ENCODE results near the gene HSF4.

HSF4 gene

GRCh38 chr16:67202426-67202825 is 37.9 kb downstream of the HSF4 start:
- peaks cover 2% of the 10 kb centered on the region for H3K36me3 ChIP-seq (ENCODE audit: insufficient read depth, low read length)
- H3K4me1 ChIP-seq (ENCODE audit: insufficient read depth, low read length), result peaks cover 12% of the 10 kb centered on the region; the same call in 1 of the 2 replicates
- no peaks in the 10 kb centered on the region for H3K9me3 ChIP-seq (ENCODE audit: control insufficient read depth, insufficient read depth, low read length)
- H3K9ac ChIP-seq (ENCODE audit: low read depth, low read length), result no peak overlapping the region

GRCh38 chr16:67202956-67203493 is 38.5 kb downstream of the HSF4 start:
- Histone ChIP-seq H3K9me3 (ENCODE audit: control insufficient read depth, insufficient read depth, low read length) (no peaks in the 10 kb centered on the region), H3K9ac (ENCODE audit: low read depth, low read length) (no peak overlapping the region), H3K36me3 (ENCODE audit: insufficient read depth, low read length) (no peaks in the 10 kb centered on the region), H3K4me1 (ENCODE audit: insufficient read depth, low read length) (peaks cover 14% of the 10 kb centered on the region; the same call in 1 of the 2 replicates)

DNA sequence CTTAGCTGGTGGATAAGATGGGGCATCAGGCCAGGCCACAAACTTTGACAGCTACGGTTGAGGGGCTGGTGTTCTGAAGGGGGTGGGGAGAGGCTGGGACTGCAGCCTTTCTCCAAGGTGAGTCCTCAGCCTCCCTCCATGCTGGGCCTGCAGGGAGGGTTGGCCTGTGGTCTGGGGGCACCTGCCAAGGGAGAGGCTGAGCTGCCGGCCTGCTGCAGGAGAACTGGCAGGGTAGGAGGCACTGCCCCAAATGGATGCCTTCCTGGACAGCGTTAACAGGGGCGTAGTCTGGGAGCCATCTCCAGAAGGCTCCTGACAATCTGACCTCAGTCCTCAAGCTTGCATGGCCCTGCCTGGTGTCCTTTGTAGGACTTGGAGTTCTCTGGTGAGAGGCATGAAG is 39.5 kb downstream of the HSF4 start:
- no peak overlapping the region for H3K9ac ChIP-seq (ENCODE audit: low read depth, low read length)
- no peaks in the 10 kb centered on the region for H3K9me3 ChIP-seq (ENCODE audit: control insufficient read depth, insufficient read depth, low read length)
- H3K36me3 ChIP-seq (ENCODE audit: insufficient read depth, low read length), result no peaks in the 10 kb centered on the region
- H3K4me1 ChIP-seq (ENCODE audit: insufficient read depth, low read length), result peaks cover 14% of the 10 kb centered on the region; the same call in 1 of the 2 replicates

DNA sequence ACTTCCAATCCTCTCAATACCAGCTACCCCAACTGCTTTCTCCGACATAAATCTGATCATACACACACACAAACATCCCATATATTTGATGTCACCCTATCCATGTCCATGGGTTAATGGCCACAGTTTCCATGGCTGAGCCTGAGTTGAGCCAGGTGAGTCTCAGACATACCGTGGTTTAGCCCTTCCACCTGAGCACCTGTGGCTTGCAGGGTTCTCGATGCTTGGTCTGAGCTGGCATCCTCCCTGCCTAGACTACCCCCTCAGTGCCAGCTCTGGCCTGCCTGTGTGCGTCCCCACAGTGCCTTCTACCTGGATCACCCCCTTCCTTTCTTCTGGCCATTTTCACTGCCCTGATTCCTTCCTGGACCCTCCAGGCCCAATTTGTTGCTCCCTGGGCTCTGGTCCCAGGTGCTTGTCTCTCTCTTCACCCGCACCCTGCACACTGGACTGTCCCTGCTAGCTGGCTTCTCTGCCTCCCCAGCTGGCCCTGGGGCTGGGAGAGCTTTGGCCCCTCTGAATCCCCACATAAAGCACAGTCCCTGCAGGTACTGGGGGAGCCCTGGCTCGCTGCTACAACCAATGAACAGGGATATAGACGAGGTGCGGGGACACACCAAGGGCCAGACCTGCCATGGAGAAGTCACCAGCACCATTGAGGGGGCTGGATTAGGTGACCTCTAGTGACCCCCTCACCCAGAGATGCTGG is 41.7 kb downstream of the HSF4 start:
- no peaks in the 10 kb centered on the region for H3K9me3 ChIP-seq (ENCODE audit: control insufficient read depth, insufficient read depth, low read length)
- H3K36me3 ChIP-seq (ENCODE audit: insufficient read depth, low read length), result no peaks in the 10 kb centered on the region
- H3K9ac ChIP-seq (ENCODE audit: low read depth, low read length), result no peak overlapping the region
- peaks cover 14% of the 10 kb centered on the region; the same call in 1 of the 2 replicates for H3K4me1 ChIP-seq (ENCODE audit: insufficient read depth, low read length)

GRCh38 chr16:67206838-67207248 is 42.3 kb downstream of the HSF4 start:
- H3K4me1 ChIP-seq (ENCODE audit: insufficient read depth, low read length), result peaks cover 14% of the 10 kb centered on the region; the same call in 1 of the 2 replicates
- H3K9me3 ChIP-seq (ENCODE audit: control insufficient read depth, insufficient read depth, low read length), result no peaks in the 10 kb centered on the region
- no peak overlapping the region for H3K9ac ChIP-seq (ENCODE audit: low read depth, low read length)
- H3K36me3 ChIP-seq (ENCODE audit: insufficient read depth, low read length), result no peaks in the 10 kb centered on the region

DNA sequence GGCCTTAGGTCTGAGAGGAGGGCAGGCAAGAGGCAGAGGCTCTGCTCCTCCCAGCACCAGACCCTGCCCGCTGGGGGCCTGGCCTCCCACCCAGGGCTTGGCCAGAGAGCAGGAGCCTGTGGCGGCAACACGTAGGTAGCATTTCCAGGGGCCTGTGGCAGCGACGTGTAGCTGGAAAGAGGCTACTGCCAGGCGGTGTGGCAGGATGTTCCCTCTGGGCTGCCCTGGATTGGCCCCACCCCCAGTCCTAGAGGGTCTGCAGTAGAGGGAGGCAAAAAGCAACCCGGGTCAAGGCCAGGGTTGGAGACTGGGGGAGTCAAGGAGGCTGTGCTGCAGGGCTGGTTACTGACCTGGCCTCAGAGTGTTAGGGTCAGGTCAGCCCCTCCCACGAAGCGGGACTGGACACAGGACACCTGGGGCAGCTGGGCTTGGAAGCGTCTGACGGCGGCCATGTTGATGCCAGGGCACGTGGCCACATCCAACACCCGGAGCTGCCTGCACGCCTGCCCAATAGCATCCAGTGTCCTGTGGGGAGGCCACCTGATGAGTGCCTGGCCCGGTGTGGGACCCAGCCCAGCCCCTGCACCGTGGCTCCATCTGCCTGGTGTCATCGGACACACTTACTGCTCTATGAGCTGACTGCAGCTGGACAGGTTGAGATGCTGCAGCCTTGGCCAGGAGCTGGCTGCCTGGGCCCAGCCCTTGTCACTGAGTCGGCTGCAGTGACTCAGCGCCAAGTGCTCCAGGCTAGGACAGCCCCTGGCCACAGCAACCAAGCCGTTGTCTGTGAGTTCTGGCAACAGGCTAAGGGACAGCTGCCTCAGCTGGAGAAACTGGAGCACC is 42.9 kb downstream of the HSF4 start:
- no peaks in the 10 kb centered on the region for H3K36me3 ChIP-seq (ENCODE audit: insufficient read depth, low read length)
- peaks cover 14% of the 10 kb centered on the region; the same call in 1 of the 2 replicates for H3K4me1 ChIP-seq (ENCODE audit: insufficient read depth, low read length)
- no peaks in the 10 kb centered on the region for H3K9me3 ChIP-seq (ENCODE audit: control insufficient read depth, insufficient read depth, low read length)
- no peak overlapping the region for H3K9ac ChIP-seq (ENCODE audit: low read depth, low read length)

DNA sequence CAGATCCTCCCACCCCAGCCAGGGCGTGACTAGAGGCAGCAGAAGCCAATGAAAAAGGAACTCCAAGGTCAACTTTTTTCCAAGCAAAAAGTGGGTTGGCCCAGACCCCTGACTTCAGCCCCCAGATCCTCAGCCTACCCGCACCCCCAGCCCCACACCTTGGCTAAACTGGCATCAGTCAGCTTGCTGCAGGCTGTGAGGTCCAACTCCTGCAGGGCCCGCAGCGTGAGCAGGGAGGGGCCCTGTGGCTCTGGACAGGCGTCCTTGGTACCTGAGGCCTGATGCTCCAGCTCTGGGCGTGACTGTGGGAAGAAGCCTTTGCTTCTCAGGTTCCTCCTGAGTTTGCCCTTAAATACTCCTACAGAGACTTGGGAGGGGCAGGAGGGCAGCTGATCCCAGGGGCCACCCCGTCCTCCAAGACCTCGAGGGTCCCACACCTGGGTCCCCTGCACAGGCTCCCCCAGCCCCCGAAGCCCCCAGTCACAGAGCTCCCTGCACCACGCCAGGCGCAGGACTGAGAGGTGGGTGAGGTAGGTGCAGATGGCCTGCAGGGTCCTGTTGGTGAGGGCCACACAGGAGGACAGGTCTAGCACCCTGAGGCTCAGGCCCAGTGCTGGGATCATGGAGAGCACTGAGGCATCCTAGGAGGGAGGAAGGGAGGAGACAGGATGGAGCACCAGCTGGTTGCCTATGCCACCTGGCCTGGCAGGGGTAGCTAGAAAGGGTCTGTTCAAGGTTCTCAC is 43.8 kb downstream of the HSF4 start:
- no peaks in the 10 kb centered on the region for H3K9me3 ChIP-seq (ENCODE audit: control insufficient read depth, insufficient read depth, low read length)
- peaks cover 14% of the 10 kb centered on the region; the same call in 1 of the 2 replicates for H3K4me1 ChIP-seq (ENCODE audit: insufficient read depth, low read length)
- H3K9ac ChIP-seq (ENCODE audit: low read depth, low read length), result no peak overlapping the region
- H3K36me3 ChIP-seq (ENCODE audit: insufficient read depth, low read length), result no peaks in the 10 kb centered on the region

DNA sequence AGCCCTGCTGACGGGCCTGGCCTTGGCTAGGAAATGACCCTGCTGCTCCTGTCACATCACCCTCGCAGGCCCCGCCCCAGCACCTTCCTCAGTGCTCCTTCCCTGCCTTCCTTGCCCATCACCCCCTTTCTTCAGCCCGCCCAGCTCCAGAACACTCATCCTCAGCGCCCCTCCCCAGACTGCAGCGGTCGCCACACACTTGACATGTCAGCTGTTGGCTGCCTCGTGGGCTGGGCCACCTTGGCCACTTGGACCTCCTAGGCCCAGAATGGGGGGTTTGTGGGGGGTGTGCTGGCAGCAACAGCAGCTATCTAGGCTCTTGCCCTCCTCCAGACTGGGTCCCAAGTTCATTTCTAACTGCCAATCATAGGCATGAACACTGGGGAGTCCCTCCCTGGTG is 45.0 kb downstream of the HSF4 start:
- Histone ChIP-seq H3K9ac (ENCODE audit: low read depth, low read length) (no peak overlapping the region), H3K36me3 (ENCODE audit: insufficient read depth, low read length) (no peaks in the 10 kb centered on the region)

DNA sequence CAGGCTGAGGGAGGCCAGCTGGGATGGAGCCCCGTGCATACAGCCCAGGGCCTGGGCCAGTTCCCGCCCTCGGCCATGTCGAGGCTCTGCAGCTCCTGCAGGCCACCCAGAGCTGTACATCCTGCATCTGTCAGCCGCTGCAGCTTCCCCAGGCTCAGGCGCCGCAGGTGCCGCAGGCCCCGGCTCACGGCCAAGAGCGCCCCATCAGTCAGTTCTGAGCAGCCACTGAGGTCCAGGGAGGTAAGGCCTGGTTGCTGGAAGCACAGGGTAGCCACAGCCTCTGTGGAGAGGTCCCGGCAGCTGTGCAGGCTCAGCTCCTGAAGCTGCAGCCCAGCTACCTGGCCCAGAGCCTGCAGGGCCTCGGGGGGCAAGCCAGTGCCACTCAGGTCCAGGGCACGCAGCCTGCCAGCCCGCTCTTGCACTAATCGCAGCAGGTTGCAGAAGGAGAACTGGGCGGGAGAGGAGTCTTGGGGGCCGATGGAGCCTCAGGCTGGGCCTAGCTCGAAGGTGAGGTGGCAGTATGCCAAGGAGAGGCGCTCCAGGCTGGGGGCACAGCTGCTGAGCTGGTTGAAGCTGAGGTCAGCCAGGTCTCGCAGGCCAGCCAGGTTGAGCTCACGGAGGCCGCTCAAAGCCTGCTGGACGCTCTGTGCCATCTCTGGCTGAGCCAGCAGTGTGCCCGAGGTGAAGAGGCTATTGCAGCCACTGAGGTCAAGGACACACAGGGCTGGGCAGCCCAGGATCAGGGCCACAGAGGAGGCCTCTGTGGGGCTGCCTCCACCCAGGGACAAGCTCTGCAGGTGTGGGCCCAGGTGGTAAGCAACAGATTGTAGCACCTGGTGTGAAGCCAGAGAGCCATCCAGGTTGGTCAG is 45.8 kb downstream of the HSF4 start:
- peaks cover 14% of the 10 kb centered on the region; the same call in 1 of the 2 replicates for H3K4me1 ChIP-seq (ENCODE audit: insufficient read depth, low read length)

More for the DNA sequence above, 45.0 kb downstream of the HSF4 start:
- Histone ChIP-seq H3K4me1 (ENCODE audit: insufficient read depth, low read length) (peaks cover 14% of the 10 kb centered on the region; the same call in 1 of the 2 replicates), H3K9me3 (ENCODE audit: control insufficient read depth, insufficient read depth, low read length) (no peaks in the 10 kb centered on the region)

GRCh38 chr16:67211674-67212073 is 47.1 kb downstream of the HSF4 start:
- Histone ChIP-seq H3K9me3 (ENCODE audit: control insufficient read depth, insufficient read depth, low read length) (no peaks in the 10 kb centered on the region), H3K4me1 (ENCODE audit: insufficient read depth, low read length) (peaks cover 10% of the 10 kb centered on the region; the same call in 1 of the 2 replicates), H3K9ac (ENCODE audit: low read depth, low read length) (no peak overlapping the region), H3K36me3 (ENCODE audit: insufficient read depth, low read length) (no peaks in the 10 kb centered on the region)

More for the DNA sequence above, 45.8 kb downstream of the HSF4 start:
- H3K36me3 ChIP-seq (ENCODE audit: insufficient read depth, low read length), result no peaks in the 10 kb centered on the region
- no peak overlapping the region for H3K9ac ChIP-seq (ENCODE audit: low read depth, low read length)
- H3K9me3 ChIP-seq (ENCODE audit: control insufficient read depth, insufficient read depth, low read length), result no peaks in the 10 kb centered on the region

GRCh38 chr16:67212766-67213165 is 48.2 kb downstream of the HSF4 start:
- Histone ChIP-seq H3K9me3 (ENCODE audit: control insufficient read depth, insufficient read depth, low read length) (no peaks in the 10 kb centered on the region), H3K36me3 (ENCODE audit: insufficient read depth, low read length) (no peaks in the 10 kb centered on the region), H3K9ac (ENCODE audit: low read depth, low read length) (no peak overlapping the region), H3K4me1 (ENCODE audit: insufficient read depth, low read length) (no peaks in the 10 kb centered on the region)

DNA sequence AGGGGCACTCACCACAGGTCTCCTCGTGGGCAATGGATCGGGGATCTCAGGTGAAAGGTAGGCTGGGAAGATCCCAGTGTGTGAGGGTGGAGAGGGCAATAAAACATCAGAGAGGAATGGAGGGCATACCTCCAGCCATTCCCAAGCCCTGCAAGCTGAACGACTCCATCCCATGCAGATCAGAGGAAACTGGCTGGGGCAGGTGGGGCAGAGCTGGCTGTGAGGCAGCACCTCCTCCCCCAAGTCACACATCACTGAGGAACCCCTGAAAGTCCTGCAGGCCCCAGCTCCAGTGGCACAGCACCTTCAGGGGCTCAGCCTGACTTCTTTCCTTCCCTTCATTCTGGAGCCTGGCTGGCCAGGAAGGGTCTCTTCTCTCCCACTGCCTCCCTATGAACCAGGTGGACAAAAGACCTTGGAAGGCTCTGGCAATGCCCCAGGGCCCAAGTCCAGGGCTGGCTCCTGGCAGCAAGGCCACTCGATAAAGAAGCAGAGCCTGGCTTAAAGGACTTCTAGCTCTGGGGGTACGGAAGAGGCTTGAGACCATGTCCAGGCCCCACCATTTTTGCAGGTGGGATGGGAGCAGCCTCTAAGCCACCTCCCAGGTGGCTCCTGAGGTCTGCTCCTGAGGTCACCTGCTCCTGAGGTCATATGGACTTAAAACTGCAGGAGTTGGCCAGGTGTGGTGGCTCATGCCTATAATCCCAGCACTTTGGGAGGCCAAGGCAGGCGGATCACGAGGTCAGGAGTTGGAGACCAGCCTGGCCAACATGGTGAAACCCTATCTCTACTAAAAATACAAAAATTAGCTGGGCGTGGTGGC is 48.9 kb downstream of the HSF4 start:
- H3K4me1 ChIP-seq (ENCODE audit: insufficient read depth, low read length), result no peaks in the 10 kb centered on the region

GRCh38 chr16:67215706-67216105 is 51.2 kb downstream of the HSF4 start:
- Histone ChIP-seq H3K9me3 (ENCODE audit: control insufficient read depth, insufficient read depth, low read length) (no peaks in the 10 kb centered on the region), H3K9ac (ENCODE audit: low read depth, low read length) (no peak overlapping the region), H3K36me3 (ENCODE audit: insufficient read depth, low read length) (no peaks in the 10 kb centered on the region), H3K4me1 (ENCODE audit: insufficient read depth, low read length) (no peaks in the 10 kb centered on the region)

More for the DNA sequence above, 48.9 kb downstream of the HSF4 start:
- H3K36me3 ChIP-seq (ENCODE audit: insufficient read depth, low read length), result no peaks in the 10 kb centered on the region
- H3K9ac ChIP-seq (ENCODE audit: low read depth, low read length), result no peak overlapping the region
- H3K9me3 ChIP-seq (ENCODE audit: control insufficient read depth, insufficient read depth, low read length), result no peaks in the 10 kb centered on the region
